Spleen (tissue), 7 donors: ENCODE results near the gene AHCY.

Experiments used
- CTCF ChIP-seq, 11 experiments: fragments of 200-600 bp in 7 of 11; fragments of 450-650 bp in 4 of 11; sonication (generic) in 4 of 11; IDR thresholded peaks in 8 of 11; conservative IDR thresholded peaks in 3 of 11; 1 replicate in 7 of 11; 2 replicates in 4 of 11; pipeline versions ENCODE4 v1.4.0 to v1.8.0; 2016 to 2021; ENCODE audit warnings: antibody characterized with exemption in 11 of 11, inconsistent platforms in 4 of 11, mild to moderate bottlenecking in 1 of 11
- POLR2A ChIP-seq, 3 donors: fragments of 450-650 bp; IDR thresholded peaks; one replicate each; pipeline ENCODE4 v1.5.1; 2017; ENCODE audit warnings: antibody characterized with exemption in 3 of 3, mild to moderate bottlenecking in 1 of 3
- POLR2AphosphoS5 ChIP-seq, 3 donors: sonication (generic); formaldehyde crosslinking; IDR thresholded peaks; one replicate each; pipeline ENCODE4 v1.5.1; 2017; ENCODE audit warnings: antibody characterized with exemption in 3 of 3
- donor health status: DM: no; HTN: no; CAD: no; lungs with moderate emphysema.
- donor health status: DM: no; HTN: no; CAD: no.
- donor health status: DM: no; HTN: no; CAD: no.

GRCh38 chr20:34333786-34334185, 30.6 kb upstream of the AHCY start:
- no peak for TF ChIP-seq CTCF (IDR thresholded peaks at IDR 0.05 in 8 of 11, conservative IDR thresholded peaks at IDR 0.05 in 3 of 11)
- no peak for TF ChIP-seq POLR2AphosphoS5 (IDR thresholded peaks at IDR 0.05)
- TF ChIP-seq POLR2A (IDR thresholded peaks at IDR 0.05) = no peak
